ENCODE data around the gene UBASH3B.

GRCh38 chr11:122861631-122862030 lies 206.1 kb downstream of the UBASH3B start:
- no peak for TF ChIP-seq POLR2A (IDR thresholded peaks at IDR 0.05)
- TF ChIP-seq CTCF (IDR thresholded peaks at IDR 0.05): no peak
